GM19035 (cell line): ENCODE results near the gene DYRK1B.

Experiments
- ATAC-seq: cut with Tn5 transposase; IDR thresholded peaks from one replicate; pipeline ENCODE4 v1.9.1; 2021; ENCODE audit not compliant: unreplicated experiment

DYRK1B gene

DNA sequence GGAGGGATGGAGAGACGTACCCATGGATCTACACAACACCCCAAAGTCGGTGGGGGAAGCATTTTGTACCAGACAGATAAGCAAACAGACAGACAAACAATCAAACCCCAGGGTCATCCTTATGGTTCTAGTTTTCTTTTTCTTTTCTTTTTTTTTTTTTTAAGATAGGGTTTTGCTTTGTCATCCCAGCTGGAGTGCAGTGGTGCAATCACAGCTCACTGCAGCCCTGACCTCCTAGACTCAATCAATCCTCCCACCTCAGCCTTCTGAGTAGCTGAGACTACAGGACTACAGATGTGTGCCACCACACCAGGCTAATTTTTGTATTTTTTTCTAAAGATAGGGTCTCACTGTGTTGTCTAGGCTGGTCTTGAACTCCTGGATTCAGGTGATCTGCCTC, 30.2 kb upstream of the DYRK1B start:
- no peak for ATAC-seq

DNA sequence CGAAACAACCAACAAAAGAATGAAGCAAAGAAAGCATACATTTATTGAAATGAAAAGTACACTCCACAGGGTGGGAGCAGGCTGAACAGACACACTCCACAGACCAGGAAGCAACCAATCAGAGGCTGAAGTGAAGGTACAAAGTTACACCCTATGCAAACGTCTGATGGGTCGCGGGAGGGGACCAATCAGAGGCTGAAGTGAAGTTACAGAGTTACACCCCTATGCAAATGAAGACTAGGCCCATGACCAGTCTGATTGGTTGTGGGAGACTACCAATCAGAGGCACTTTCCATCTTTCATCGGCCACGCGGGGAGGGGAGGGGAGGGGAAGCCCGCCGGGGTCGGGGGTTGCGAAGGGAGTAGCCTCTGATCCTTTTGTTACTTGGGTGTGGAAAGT, 24.6 kb upstream of the DYRK1B start:
- no peak for ATAC-seq

DNA sequence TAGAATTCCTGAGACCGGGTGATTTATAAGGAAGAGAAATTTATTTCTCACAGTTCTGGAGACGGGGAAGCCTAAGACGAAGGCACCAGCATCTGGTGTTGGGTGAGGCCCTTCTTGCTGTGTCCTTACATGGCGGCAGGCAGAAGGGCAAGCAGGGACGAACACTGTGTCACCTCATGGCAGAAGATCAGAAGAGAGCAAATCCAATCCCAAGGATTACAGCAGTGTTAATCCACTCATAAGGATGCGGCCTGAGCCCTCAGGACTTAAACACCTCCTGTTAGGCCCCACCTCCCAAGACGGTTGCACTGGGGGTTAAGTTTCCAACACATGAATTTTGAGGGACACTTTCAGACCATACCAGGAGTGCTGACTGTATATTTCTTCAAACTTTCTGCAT, 18.9 kb upstream of the DYRK1B start:
- no peak for ATAC-seq

DNA sequence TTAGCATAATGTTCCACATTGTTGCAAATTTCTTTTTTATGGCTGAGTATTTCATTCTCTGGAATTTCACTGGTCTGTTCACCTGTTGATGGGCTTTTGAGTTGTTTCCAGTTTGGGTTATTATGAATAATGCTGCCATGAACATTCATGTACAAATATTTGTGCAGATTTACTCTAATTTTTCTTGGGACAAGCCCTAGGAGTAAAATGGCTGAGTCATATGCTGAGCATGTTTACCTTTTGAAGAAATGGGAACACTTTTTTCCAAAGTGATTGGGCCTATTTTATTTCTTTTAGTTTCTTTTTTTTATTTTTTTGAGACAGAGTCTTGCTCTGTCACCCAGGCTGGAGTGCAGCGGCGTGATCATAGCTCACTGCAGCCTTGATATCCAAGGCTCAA, 16.9 kb upstream of the DYRK1B start:
- ATAC-seq = no peak

DNA sequence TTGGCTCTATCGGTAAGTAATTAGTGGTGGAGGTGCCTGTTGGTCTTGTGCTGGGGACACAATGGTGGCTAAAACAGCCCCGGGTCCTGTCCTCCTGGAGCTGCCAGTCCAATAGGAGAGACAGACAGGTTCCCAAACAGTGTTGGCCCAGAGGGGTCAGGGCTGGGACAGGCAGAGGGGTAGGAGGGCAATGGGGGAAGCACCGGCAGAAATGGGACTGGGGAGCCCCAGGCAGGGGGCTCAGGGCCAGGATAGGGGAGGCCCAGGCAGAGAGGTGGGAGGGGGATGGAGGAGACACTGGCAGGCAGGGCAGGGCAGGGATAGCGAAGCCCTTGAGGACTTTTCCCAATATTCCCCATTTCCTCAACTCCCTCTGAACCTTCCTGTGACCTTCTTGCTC, 14.4 kb upstream of the DYRK1B start:
- no peak for ATAC-seq

DNA sequence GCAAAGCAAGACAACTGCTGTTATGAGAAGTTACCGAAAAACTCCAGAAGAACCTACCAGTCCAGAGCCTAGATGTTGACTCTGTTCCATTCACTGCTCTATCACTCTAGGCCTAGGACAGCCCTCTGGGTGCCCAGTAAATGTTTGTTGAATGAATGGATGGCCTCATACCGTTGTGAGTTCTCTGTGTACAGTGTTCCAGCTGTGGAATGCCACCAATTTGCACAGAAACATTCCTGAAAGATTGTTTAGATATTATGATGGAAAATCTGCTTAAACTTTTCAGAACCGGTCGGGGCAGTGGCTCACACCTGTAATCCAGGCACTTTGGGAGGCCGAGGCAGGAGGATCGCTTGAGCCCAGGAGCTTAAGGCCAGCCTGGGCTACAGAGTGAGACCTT, 13.6 kb upstream of the DYRK1B start:
- ATAC-seq = no peak

DNA sequence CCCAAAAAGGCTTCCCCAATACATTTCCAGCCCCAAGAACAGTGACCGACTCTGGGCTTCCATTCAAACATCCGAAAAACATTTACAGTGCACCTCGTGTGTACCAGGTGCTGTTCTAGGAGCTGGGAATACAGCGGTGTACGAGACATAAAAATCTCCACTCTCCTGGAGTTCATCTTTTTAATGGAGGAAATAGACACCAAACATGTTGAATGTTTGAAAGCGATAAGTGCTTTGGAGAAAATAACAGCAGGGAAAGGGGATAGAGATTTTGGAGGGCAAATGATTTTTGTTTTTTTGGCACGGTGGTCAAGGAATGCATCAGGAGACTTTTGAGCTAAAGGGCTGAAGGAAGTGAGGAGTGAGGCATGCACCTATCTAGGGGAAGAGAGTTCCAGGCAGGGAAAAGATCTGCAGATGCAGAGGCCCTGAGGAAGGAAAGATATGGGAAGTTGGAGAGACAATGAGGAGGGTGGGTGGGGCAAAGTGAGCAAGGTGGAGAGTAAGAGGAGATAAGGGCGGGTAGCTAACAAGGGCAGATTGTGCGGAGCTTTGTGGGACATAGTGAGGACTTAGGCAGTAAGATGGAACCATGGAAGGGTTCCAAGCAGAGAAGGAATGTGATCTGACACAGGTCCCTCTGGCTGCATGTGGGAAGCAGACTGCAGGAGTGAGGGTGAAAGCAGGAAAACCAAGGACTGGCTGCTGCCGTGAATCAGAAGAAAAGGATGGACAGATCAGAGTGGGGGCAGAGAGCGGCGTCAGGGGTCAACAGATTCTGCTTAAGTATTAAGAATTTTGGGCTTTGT, 12.9 kb upstream of the DYRK1B start:
- ATAC-seq = no peak

DNA sequence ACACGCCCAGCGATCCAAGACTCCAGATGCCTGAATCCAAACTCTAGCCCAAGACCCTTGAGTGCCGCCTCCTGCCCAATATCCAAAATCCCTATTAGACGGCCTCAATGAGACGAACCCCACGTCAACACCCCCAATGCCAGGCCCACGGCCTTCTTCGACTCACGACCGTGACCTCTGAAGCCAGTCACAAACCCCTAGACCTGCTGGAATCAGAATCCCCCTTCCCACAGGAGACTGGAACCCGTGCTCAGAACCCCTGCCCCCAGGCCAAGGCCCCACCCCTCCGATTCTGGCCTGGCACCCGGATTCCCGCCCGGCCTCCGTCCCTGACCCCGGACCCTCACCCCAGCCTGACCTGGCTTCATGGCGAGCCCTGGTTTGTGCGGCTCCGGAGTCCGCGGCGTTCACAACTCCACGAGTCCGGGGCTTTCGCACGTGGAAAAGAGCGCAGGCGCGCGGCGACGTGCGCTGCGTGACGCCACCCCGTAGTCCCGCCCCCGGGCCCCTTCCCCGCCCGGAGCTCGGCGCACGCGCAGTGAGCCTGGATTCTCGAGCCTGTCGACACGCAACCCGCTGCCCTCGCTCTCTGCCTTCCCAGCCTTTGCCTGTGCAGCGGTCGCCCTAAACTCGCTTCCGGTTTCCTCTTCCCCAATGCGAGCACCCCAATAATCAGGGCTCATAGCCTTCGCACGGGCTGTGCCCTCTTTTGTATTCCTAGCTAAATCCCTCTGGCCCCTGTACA, 12.1 kb upstream of the DYRK1B start, which contains the start of gene FBL:
TSS of gene FBL (minus strand) at position 447 of the 745 bp plus-strand sequence. CDS start at position 368, 79 bp downstream.
- peak; percentile 86 for ATAC-seq

DNA sequence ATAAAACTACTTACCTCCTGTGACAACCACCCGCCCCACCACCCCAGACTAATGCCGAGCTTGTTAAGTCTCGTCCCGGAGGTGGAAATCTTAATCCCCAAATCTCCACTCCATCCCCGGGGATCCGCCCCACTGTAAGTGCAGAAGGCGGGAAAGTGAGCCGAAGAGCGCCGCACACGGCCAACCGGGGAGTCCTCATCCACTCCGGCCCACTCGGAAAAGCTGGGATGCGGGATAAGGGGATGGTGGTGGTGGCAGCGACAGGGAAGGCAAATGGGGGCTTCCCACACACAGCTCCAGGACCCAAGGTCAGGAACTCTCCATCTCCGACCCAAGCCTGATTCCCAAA, 11.6 kb upstream of the DYRK1B start:
- ATAC-seq = no peak

DNA sequence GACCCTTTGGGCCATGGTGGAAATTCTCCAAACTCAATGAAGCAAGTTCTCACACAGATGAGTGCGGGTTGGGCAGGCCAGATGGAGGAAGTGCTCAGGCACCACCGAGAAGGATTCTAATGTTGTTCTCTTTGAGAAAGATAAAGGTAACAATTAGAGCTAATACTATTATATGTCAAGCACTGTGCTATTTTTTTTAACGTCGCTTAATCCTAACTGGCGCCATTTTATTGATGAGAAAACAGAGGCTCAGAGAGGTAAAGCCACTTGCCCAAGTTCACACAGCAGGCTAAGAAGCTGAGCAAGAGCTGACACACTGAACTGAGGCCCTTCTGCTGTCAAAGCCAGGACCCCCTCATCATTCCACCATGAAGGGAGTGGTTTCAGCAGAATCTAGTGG, 11.2 kb upstream of the DYRK1B start:
- ATAC-seq = no peak

DNA sequence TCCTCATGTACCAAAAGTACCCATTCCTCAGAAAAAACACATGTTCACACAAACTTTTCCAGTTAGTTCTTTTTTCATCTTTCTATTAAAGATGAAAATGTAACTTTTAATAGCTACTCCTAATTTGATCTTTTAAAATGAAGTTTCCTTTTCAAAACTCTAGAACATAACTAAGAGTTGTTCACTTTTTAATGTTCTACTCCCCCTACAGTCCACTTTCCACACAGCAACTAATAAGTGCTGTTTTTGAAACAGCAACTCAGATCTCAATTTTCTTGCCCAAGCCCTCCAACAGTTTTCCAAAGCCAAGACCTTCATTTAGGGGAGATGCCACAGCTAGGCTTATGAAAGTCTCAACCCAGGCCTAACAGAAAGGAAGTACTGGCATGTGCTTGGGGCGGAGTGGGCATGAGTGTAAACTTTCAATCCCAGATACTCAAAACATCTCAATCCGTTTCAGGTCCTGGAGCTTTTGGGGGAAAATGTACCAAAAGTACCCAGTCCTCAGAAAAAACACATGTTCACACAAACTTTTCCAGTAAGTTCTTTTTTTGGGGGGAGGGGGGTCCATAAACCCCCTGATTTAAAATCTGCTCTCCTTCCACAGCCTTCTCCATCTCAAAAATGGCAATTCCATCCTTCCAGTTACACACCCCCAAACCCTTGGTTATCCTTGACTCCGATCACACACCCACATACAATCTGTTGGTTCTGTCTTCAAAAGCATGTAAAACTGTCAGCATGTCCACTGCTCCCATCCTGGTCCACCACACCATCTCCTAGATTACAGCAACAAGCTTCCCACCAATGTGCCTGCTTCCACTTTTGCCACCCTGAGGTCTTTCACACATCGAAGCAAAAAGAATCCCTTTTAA, 10.2 kb upstream of the DYRK1B start:
- no peak for ATAC-seq

DNA sequence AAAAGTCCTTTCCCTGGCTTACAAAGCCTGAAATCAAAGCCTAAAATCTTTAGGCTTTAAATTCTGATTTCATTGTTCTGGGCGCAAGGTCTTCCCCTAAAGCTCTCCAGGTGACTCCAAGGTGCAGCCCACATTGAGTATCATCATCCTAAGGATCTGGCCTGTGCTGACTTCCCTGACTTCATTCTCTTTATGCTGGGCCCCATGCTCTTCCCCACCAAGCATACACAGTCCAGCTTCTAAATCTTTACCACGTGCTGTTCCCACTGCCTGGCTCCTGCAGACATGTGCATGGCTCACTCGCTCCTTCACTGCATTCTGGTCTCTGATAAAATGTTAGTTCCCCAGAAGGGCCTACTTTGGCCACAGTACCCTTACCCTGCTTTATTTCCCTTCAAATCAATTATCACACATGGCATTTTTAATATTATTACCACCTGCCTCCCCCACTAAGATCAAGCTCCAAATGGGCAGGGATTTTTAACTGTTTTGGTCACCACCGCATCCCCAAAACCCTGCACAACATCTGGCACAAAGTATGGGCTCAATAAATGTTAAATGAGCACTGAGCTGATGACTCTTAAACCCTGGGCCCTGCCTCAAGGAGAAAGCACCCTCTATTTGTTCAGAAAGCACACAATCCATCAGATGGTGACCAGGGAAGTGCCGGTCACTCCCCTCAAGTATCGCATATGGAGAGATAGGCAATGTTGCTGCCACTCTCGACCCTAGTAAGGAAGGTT, 8.9 kb upstream of the DYRK1B start:
- ATAC-seq = no peak

DNA sequence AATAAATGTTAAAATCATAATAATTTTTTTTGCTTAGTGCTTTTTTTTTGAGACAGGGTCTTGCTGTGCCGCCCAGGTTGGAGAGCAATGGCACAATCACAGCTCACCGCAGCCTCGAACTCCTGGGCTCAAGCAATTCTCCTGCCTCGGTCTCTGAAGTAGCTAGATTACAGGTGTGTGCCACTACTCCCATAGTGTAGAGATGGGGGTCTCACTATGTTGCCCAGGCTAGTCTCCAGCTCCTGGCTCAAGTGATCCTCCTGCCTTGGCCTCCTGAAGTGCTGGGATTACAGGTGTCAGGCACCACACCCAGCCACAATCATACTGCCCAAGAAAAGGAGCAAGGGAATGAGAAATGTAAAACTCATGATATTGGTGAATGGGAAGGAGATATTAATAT, 7.1 kb upstream of the DYRK1B start:
- no peak for ATAC-seq

DNA sequence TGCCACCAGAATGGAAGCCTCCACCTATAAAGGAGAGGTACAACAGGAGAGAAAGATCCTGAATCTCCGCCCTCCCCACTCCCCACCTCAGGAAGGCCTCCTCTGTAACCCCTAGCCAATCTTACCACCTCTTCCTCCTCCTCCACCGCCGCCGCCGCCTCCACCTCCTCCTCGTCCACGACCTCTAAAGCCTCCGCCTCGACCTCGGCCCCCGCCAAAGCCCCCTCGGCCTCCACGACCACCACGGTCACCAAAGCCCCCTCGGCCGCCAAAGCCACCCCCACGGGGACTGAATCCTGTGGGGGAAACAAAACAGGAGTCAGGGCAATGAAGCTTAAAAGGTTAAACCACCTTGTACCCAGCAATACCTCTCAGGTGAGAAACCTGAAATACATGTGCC, 6.5 kb upstream of the DYRK1B start:
- ATAC-seq = no peak

DNA sequence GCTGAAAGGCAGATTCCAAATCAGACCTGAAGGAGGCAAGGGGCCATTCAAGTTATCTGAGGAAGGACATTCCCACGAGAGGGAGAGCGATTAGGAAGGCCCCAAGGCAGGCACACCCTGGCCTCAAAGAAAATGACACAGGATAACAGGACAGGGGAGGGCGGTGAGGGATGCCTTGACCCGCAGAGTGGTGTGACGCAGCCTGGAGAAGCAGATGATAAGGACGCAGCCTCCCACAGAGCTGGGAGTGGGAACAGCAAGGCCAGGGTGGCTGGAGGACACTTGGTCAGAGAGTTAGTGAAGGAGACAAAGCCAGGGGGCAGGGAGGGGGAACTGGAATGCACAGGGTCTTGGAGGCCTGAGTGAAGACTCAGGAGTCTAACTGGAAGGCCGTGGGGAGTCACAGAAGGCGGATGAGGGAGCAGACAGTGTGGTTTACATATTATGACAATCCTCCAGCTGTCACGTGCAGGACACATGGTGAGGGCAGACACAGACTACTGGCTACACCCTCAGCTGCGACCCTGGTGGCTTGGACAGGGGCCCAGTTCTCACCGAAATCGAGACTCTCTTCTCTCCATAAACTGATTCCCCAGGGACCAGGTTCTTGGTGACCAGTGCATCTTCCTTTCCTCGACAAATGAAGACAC, 5.8 kb upstream of the DYRK1B start:
- ATAC-seq = no peak

DNA sequence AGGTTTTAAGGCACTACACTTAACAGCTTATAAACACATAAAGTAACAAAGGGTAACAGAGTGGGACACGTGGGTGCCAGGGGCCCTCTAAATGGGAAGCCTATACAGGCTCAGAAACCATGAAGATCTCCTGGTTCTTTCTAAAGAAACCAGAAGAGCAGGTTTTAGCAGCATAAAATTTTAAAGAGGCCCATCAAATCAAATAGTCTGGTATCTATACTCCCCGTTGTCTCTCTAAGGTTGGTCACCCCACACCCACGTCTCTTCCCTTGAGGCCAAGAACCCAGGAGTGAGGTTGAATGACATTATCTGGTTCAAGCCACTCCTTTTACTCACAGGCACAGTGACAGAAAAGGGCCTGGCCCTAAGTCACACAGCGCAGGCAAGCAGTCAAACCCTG, 4.6 kb upstream of the DYRK1B start:
- no peak for ATAC-seq

DNA sequence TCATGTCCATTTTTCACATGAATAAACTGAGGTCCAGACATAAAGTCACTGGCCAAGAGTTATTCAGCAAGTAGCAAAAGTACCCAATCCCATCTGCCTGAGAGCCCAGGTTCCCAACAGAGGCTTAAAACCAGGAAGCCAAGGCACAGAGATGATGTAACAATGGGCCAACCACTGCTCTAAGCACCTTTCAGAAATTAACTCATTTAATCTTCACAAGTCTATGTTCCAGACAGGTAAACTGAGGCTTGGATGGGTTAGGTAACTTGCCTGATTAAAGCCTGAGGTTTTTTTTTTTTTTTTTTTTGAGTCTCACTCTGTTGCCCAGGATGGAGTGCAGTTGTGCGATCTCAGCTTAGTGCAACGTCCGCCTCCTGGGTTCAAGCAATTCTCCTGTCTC, 4.0 kb upstream of the DYRK1B start:
- no peak for ATAC-seq

DNA sequence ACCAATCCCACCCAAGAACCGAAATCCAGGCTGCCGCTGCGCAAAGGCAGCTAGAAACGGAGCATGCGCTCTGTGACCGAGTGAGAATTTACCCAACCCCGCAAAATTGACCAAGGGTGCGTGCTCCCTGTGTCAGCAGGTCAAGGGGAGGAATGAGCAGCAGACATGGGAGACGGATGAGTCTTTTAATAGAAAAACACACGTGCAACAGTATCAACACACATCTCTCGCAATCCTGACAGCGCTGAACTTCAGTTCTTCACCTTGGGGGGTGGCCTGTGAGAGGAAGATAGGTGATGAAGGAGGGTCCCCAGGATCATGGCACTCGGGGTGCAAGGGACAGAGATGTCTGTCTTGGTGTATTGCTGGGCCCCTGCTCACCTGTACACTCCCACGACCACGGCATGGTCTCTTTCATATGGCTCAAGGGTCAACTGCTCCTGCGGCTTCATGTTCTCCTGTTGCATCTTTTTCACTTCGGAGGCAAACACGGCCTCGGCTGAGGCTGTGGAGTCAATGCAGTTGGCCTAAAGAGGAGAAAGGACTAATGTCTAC, 402 bp upstream of the DYRK1B start:
- no peak for ATAC-seq

DNA sequence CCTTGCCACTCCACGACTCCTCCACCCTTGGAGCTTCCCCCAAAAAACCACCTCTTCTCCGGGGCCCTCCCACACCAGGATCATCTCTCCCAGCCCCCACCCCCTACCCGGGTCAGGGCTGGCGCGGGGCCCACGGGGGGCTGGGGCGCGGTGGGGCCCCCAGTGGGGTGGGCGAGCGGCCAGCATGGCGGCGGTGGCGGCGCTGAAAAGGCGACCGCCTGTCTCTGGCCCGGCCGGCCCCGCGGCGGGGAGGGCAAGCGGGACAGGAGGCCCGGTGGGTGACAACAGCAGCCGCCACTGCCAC, 850 bp downstream of the DYRK1B start:
- no peak for ATAC-seq

DNA sequence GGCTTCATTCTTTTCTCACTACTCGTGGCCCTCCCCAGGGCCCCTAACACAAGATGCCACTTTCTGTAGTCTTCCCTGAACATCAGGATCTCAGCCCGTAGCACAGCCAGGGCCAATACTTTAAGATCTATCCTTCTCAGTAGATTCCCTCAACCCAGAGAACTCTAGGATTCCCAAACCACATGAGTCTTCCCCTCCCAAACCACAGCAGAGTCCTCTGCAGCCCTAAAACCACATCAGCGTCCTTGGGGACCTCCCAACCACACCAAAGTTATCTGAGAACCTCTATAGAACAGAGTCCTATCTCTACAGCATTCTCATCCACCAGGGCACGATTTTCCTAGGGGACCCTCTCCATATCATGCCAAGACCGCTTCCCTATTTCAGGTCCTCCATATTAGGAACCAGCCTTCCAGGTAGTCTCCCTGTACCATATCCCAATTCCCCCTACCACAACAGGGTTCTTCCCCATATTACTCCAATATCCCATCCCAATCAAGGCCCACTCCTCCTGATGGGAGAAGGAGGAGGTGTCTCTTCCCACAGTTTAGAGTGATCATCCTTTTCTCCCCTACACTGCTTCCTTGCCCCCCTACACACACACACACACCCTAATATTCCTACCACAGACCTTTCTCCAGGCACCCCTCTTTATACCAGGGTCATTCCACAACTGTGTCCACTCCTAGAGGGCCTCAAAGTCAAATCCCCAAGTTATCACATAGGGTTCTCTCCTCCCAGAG, 1.4 kb downstream of the DYRK1B start:
- no peak for ATAC-seq
